Lower leg skin (tissue), 4 donors: ENCODE measurements around the gene RABL6. TPM values are rescaled to one million over a fixed set of nuclear protein-coding genes. Genes with fewer than 3 reads are reported as not detected.
A peak's percentile ranks its signal among the peaks of the same experiment; 100 is the strongest.
"Not testable (repeated sequence)": the region's sequence is repeated elsewhere in the genome, so short reads cannot be mapped to it uniquely, and the experiment has no call there.

ENCODE experiments used
- DNase-seq, 2 donors: peaks; one replicate each; pipeline ENCODE4 v3.0.0-alpha.2; 2019; ENCODE audit warnings: low spot score in 2 of 2
- H3K4me3 ChIP-seq: fragments of 200-600 bp; sonication (generic); 2 replicates; pipeline ENCODE4 v1.5.1; 2017; ENCODE audit warnings: mild to moderate bottlenecking, low read depth; ENCODE audit not compliant: poor library complexity, severe bottlenecking
- POLR2A ChIP-seq, 2 donors: fragments of 450-650 bp; IDR thresholded peaks; one replicate each; pipeline ENCODE4 v1.6.1; 2016 to 2017; ENCODE audit warnings: antibody characterized with exemption in 2 of 2, mild to moderate bottlenecking in 1 of 2, moderate library complexity in 1 of 2
- WGBS, 2 donors: methylation state at CpG; one replicate each; pipeline ENCODE4 v1.1.5; 2018; 5-methylcytosine and 5-hydroxymethylcytosine counted together
- intact Hi-C: fragments of 100-400 bp; cut with DNase I; formaldehyde crosslinking; loops from one replicate; pipeline ENCODE4 v1.15.0; 2023; ENCODE audit warnings: low total_unique reads
- total RNA-seq, 4 donors: library from RNA; depleted of rRNA; stranded (reverse); fragments of >200 nt; gene quantifications; one replicate each; pipeline ENCODE4 v1.1.0, GENCODE V29; 2016
- TF ChIP-seq, protein P1 (sequence below), 3 donors: fragments of 450-650 bp; IDR thresholded peaks; one replicate each; pipeline ENCODE4 v1.5.1; 2016; ENCODE audit warnings: antibody characterized with exemption in 3 of 3, mild to moderate bottlenecking in 3 of 3, moderate library complexity in 2 of 3

RABL6 gene
- total RNA-seq, 4 donors from 2014 or later = 47.8 to 75.1 (median 55.5) TPM

DNA sequence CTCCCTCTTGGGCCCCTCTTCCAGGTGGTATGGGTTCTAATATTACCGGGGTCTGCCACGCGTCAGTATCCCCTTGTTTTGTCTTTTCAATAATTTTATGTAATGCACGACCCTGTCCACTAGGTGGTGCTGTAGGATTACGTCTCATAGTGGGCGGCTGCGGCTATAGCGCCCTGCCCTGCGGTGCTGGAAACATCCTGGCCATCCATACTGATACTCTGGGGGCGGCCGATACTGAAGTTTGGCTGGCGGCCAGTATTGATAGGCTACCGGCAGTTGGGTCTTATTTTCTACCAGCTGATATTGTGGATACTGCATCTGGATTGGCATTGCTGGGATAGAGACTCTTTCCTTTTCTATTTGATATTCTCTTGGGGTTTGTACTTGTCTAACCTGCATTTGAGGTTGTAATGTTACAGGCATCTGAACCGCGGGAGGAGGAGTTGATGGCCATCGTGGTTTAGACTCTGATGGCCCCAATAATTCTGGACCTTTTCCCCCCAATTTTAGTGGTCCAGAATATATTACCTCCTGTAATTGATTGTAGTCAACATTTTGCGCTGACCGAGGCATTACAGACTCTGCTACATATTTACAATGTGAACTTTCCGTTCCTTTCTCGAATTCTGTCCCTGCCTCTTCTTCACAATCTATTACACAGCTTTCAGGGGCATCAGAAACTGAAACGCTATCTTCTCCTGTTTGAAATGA lies 19.9 kb upstream of the RABL6 start:
- no peak for TF ChIP-seq POLR2A (IDR thresholded peaks at IDR 0.05)
- TF ChIP-seq, protein P1, sequence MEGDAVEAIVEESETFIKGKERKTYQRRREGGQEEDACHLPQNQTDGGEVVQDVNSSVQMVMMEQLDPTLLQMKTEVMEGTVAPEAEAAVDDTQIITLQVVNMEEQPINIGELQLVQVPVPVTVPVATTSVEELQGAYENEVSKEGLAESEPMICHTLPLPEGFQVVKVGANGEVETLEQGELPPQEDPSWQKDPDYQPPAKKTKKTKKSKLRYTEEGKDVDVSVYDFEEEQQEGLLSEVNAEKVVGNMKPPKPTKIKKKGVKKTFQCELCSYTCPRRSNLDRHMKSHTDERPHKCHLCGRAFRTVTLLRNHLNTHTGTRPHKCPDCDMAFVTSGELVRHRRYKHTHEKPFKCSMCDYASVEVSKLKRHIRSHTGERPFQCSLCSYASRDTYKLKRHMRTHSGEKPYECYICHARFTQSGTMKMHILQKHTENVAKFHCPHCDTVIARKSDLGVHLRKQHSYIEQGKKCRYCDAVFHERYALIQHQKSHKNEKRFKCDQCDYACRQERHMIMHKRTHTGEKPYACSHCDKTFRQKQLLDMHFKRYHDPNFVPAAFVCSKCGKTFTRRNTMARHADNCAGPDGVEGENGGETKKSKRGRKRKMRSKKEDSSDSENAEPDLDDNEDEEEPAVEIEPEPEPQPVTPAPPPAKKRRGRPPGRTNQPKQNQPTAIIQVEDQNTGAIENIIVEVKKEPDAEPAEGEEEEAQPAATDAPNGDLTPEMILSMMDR (IDR thresholded peaks at IDR 0.05) = peak in 1 of 3 donors; percentile 92
- 18 to 19% methylated on average over 21 of the region's 21 CpGs for WGBS, 2 donors
- intact Hi-C loops = no loop called here
- peak in 1 of 2 donors; percentile 94 for DNase-seq
- H3K4me3 ChIP-seq = no peak overlapping the region

GRCh38 chr9:136788644-136789522 lies 18.9 kb upstream of the RABL6 start:
- DNase-seq, intact Hi-C loops, H3K4me3 ChIP-seq: not testable (repeated sequence)
- 80 to 85% methylated on average over 27 of the region's 27 CpGs for WGBS, 2 donors

DNA sequence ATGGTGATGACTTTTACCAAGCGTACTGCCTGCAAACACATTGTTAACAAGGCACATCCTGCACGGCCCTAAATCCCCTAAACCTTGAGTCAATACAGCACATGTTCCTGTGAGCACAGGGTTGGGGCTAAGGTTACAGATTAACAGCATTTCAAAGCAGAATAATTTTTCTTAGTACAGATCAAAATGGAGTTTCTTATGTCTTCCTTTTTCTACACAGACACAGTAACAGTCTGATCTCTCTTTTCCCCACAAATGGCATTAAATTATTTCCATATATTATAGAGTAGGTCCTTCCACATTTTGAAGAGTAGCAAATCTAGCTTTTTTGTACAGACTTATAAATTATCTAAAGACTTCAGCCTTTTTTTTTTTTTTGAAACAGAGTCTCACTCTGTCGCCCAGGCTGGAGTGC lies 18.2 kb upstream of the RABL6 start:
- TF ChIP-seq, protein P1 (IDR thresholded peaks at IDR 0.05) = no peak
- TF ChIP-seq POLR2A (IDR thresholded peaks at IDR 0.05) = no peak
- WGBS, 2 donors = 75 to 80% methylated on average over 3 of the region's 3 CpGs
- no peak overlapping the region for H3K4me3 ChIP-seq
- intact Hi-C loops = no loop called here
- no peak for DNase-seq

- peak within 1 kb of the TSS; percentile 54 for H3K4me3 ChIP-seq
- intact Hi-C loops = no loop called here
- WGBS, 2 donors = 0 to 2% methylated on average over 40 to 54 of the region's 70 CpGs
- DNase-seq = peak; percentile 100
- TF ChIP-seq POLR2A (IDR thresholded peaks at IDR 0.05) = peak in 1 of 2 donors; percentile 42
- TF ChIP-seq, protein P1 (IDR thresholded peaks at IDR 0.05) = no peak
These were observed 16.9 kb upstream of the RABL6 start, which contains the start of gene TMEM141 for GRCh38 chr9:136790640-136791515. Gene TMEM141 (plus strand): TSS chr9:136791344. CDS start chr9:136791371, 27 bp downstream.

DNA sequence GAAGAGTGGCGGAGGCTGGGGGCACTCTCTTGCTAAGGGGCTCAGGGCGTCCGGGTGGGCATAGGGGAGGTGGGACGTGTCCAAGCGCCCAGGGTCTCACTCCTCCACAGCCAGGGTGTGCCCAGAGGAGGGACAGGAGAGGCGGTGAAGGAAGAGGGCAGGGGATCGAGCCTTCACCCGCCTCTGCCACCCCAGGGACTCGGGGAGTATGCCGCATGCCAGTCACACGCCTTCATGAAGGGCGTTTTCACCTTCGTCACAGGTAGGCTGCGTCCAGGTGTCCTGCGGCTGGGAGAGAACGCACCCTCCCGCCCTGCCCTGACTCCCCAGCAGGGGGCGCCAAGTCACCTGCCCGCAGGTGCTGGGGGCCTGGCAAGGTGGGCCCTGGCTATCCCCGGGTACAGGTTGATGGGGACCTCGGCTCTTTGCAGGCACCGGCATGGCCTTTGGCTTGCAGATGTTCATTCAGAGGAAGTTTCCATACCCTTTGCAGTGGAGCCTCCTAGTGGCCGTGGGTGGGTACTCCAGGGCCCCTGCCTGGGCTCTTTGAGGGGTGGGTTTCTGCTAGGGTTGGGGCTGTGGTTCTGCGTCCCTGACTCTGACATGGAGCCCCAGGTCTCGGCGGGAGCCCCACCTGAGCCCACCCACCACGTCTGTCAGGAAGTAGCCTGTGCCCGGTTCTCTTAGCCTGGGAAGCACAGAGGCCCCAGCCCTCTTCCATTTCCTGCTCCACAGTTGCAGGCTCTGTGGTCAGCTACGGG lies 16.1 kb upstream of the RABL6 start:
- 5 to 7% methylated on average over 18 to 29 of the region's 29 CpGs for WGBS, 2 donors
- peak in 1 of 2 donors; percentile 93 for DNase-seq
- TF ChIP-seq POLR2A (IDR thresholded peaks at IDR 0.05) = no peak
- TF ChIP-seq, protein P1 (IDR thresholded peaks at IDR 0.05) = peak in 2 of 3 donors; percentile 8 to 54
- intact Hi-C loops = no loop called here
- H3K4me3 ChIP-seq = peak overlapping the region; percentile 54
